GM19438 (cell line): Measurements from ENCODE around the gene CHURC1.

Experiments used
- ATAC-seq: cut with Tn5 transposase; IDR thresholded peaks from one replicate; pipeline ENCODE4 v1.9.1; 2021; ENCODE audit warnings: low read depth; ENCODE audit not compliant: unreplicated experiment

CHURC1 gene

GRCh38 chr14:64937171-64937820, 23.0 kb downstream of the CHURC1 start:
- no peak for ATAC-seq

GRCh38 chr14:64937821-64938193, 23.6 kb downstream of the CHURC1 start:
- no peak for ATAC-seq

- ATAC-seq = no peak
Measured at GRCh38 chr14:64938972-64939816, 24.9 kb downstream of the CHURC1 start.

GRCh38 chr14:64939817-64940190, 25.5 kb downstream of the CHURC1 start:
- ATAC-seq = no peak

GRCh38 chr14:64940336-64940910, 26.2 kb downstream of the CHURC1 start:
- no peak for ATAC-seq

GRCh38 chr14:64942531-64943111, 28.4 kb downstream of the CHURC1 start, which contains the start of gene GPX2:
Gene GPX2, minus strand, starts transcription at chr14:64942745. Its CDS starts 19 bp downstream, at chr14:64942726.
- ATAC-seq = no peak

- no peak for ATAC-seq
Measured at GRCh38 chr14:64943556-64943955, 29.3 kb downstream of the CHURC1 start.

- no peak for ATAC-seq
Measured at GRCh38 chr14:64944041-64944440, 29.8 kb downstream of the CHURC1 start.

GRCh38 chr14:64944861-64945260, 30.6 kb downstream of the CHURC1 start:
- no peak for ATAC-seq

GRCh38 chr14:64945431-64946178, 31.4 kb downstream of the CHURC1 start:
- ATAC-seq = no peak

- ATAC-seq = no peak
Measured at GRCh38 chr14:64946310-64947045, 32.2 kb downstream of the CHURC1 start.

GRCh38 chr14:64947710-64948611, 33.7 kb downstream of the CHURC1 start:
- ATAC-seq = no peak

GRCh38 chr14:64948612-64949210, 34.5 kb downstream of the CHURC1 start:
- no peak for ATAC-seq

- no peak for ATAC-seq
Measured at GRCh38 chr14:64950889-64951288, 36.6 kb downstream of the CHURC1 start.

- ATAC-seq = no peak
Measured at GRCh38 chr14:64951291-64951690, 37.0 kb downstream of the CHURC1 start.

GRCh38 chr14:64951724-64952123, 37.5 kb downstream of the CHURC1 start:
- ATAC-seq = no peak

- no peak for ATAC-seq
Measured at GRCh38 chr14:64952598-64953309, 38.5 kb downstream of the CHURC1 start.

- no peak for ATAC-seq
Measured at GRCh38 chr14:64953310-64953654, 39.0 kb downstream of the CHURC1 start.
